HG03039 (cell line): ENCODE measurements around the gene ABCA3.
"Not testable (repeated sequence)": the region's sequence is repeated elsewhere in the genome, so short reads cannot be mapped to it uniquely, and the experiment has no call there.

ENCODE experiments used
- ATAC-seq: cut with Tn5 transposase; IDR thresholded peaks from one replicate; pipeline ENCODE4 v1.9.1; 2021; ENCODE audit warnings: mild to moderate bottlenecking, moderate library complexity; ENCODE audit not compliant: unreplicated experiment

ABCA3 gene

DNA sequence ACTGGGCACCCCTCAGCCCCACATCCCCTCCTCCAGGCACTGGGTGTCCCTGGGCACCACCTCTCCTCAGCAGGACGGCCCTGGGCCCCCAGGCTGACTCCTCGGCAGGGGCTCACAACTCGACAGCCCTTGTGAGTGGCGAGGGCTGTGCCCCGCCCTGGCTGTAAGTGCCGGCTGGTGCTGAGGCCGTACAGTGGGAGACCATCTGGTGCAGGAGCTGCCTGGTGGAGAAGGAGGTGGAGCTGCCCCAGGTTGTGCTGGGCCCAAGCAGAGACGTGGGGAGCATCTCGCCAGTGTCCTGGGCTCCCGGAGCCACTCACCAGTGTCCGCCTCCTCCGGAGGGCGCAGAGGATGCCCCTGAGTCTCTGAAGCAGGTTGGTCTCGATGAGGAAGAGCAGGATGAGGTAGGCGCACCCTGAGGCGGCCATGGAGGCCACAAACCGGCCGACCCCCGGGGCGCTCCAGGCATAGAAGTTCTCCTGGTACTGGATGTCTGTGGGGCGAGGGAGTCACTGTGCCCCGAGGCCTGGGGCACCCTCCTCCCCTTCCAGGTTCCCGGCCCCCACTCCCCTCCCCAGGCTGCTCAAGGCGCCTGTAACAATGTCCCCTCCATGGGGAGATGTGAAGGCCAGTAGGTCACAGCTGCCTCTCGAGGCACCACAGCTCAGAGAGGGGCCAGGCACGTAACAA lies 57.5 kb downstream of the ABCA3 start:
- ATAC-seq, result no peak

DNA sequence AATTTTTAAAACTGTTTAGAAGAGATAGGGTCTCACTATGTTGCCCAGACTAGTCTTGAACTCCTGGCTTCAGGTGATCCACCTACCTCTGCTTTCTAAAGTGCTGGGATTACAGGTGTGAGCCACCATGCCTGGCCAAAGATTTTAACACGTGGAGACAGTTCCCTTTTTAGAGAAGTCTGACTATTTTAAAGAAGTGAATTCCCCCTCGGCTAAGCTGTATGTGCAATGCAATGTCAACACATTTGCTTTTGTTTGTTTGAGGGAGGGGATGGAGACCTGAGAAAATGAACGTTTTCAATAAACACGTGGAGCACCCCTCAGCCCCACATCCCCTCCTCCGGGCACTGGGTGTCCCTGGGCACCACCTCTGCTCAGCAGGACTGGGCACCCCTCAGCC lies 58.3 kb downstream of the ABCA3 start:
- ATAC-seq, result no peak

DNA sequence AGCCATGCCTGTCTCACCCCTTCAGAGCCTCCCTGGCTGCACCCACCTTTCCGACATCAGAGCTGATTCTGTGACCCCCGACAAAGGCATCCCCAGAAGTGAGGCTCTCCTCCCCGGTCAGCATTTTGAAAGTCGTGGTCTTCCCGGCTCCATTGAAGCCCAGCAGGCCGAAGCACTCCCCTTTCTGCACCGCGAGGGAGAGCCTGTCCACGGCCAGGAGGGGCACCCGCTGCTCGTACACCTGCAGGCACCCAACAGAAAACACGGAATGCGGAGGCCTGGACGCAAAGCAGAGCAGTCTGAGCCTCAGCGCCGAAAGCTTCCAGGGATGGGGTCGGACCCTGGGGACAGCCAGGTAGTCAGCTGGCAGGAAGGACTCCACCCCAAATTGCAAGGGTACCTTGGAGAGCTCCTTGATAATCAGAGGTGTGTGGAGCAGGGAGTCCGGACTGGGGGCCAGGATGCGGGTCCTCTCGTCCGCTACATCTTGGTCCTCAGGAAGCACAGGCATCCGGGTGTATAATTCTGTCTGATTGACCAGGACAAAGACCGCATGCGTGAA lies 59.5 kb downstream of the ABCA3 start:
- ATAC-seq, result no peak

DNA sequence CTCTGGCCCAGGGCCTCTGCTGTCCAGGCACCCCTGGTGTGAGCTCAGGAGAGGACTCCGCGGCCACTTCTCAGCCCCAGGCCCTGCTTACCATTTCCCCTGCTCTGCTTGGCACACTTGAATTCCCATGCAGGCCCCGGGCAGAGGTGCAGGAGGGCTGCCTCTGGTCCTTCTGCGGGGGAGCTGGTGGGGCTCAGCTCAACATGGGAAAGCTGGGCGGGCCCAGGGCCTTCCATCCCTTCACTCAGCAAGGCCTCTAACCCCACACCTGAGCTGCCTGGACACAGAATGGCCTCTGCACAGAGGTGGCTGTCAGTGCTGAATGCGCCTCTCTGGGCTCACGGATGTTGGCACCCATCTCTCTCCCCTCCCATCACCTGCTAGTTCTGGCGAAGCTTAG lies 60.1 kb downstream of the ABCA3 start:
- no peak for ATAC-seq

DNA sequence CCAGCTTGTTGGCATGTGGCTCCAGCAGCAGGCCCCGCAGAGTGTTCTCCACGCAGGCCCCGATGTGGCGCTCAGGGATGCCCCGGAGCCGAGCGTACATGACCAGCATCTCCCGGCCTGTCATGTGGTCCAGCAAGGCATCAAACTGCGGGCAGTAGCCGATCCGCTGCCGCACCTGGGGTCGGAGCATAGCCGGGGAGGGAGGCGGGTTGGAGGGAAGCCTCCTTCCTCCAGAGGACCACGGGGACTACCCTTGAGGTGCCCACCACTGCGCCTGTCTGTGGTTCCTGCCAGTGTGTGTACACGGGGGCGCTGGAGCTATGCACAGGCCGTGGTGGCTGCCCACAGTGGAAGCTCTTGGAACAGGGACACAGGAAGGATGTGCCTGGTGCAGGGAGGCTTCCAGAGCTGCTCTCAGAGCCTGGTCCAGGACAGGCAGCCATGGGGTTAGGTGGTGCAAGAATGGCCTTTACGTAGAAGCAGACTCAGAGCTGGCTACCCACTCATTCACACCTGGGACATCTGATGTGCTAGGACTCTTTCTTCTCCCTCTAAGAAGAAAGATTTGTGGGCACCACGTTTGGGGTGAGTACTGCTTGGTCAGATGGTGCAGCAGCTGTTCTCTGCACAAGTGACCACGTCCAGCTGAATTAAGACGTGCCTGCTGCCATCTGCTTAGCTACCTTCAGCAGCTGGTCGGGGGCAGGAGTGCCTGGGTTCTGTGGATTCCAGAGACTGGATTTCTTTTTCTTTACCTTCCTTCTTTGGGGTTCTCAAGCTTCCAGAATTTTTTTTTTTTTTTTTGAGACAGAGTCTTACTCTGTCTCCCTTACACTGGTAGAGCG lies 61.4 kb downstream of the ABCA3 start:
- ATAC-seq, result no peak

DNA sequence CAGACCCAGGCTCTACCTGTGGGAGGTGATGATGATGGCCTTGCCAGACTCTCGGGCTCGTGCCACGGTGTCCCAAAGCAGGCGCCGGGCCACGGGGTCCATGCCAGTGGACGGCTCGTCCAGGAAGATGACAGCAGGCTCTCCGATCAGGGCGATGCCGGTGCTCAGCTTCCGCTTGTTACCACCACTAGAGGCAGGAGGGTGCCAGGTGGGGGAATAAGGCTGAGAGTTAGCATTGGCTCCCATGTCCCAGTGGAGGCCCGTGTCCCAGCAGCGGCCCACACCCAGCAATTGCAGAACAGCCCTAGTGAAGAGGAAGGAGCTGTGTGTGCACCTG lies 62.3 kb downstream of the ABCA3 start:
- ATAC-seq, result no peak

DNA sequence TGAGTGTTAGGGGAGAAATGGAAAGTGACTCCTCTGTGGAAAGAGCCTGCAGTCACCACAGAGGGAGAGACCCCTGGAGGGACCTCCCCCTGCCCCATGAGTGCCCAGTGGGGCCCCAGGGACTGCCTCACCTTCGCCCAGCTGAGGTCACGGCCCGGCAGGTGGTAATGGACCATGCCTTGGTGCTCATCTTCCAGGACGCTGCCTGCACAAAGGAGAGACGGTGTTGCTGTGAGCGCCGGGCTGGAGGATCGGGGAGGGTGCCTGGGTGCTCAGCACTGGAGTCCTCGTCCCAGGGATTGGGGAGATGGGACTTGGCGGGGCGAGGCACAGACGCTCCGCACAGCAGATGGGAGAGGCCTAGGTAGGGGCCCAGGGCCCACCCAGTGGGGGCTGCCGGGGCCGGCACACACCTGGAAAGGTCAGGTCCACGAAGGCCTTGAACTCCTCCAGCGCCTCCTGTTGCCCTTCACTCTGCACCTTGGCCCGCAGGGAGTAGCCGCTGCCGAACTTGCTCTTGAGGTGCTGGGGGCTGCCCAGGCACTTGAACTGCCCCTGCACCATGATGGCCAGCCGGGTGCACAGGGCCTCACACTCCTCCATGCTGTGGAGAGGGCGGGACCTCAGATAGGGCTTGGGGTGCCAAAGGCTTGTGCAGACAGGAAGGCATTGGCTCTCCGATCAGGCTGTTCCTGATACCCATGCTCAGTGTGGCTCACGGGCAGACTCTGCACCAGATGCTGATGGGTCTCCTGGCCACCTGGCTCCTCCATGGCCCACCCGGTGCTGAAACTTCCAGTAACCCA lies 62.9 kb downstream of the ABCA3 start:
- no peak for ATAC-seq

DNA sequence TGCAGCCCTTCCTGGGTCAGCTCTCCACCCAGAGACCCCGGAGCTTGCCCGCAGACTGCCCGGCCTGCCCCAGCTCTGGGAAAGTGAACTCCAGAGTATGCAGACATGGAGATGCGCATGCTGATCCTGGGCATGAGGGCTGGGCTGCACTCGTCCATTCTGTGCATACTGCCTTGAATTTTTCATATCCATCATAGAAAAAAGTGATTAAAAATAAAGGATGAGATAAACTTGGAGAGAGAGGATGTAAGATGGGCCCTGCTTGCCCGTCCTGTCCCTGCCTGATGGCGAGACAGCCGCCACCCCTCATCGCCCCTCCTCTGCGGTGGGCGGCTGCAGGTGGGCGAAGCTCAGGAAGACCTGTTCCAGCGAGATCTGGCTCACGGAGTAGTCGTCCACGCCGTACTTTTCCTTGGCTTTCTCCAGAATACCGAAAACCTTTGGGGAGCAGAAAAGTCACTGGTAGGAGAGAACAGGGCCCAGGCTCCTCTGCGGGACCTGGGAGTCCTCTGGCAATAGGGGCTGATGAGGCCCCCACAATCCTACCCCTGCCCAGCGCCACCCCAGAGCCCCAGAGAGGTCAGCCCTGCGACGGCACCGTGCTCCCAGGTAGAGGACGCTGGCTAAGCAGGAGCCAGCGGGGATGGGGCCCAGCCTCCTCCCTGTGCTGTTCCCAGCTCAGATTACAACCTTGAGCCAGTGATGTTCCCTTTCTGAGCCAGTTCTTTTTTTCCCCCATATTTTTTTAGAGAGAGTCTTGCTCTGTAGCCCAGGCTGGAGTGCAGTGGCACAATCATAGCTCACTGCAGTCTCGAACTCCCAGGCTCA lies 63.9 kb downstream of the ABCA3 start:
- ATAC-seq, result no peak

DNA sequence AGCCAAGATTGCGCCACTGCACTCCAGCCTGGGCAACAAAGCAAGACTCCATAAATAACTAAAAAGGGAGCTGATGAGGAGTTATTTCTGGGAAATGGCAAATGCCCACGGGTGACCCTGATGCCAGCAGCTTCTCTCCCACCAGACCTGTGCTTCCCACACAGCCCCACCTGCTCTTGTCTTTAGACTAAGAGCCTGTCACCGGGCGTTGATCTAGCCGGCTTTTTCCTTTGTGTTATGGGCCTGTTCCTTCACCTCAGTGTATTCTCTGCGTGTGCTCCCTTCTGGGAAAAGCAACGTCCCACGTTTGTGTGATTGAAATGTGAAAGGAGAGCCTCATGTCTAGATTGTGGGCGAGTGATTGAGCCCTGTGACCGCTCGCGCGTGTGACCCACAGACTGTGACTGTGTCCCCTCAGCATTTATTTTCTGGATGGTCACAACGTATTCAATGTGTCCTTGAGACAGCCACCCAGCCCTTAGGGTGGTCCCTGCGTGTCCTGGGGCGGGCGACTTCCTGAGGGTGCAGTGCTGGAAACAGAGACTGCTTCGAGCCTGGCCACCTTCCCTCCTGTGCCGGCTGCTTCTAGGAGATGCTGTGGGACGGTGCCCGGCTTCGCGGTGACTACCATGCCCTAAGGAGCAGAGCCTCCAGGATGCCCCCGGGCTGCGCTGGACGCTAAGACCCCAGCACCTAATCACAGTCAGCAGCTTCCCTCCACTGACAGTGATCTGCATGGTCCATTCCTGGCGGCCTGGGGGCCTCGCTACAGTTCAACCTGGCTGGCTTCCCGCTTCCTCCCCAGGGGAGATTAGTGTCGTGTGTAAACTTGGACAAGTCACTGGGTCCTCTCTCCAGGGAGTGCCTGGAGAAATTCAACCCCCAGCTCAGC lies 64.8 kb downstream of the ABCA3 start:
- no peak for ATAC-seq

DNA sequence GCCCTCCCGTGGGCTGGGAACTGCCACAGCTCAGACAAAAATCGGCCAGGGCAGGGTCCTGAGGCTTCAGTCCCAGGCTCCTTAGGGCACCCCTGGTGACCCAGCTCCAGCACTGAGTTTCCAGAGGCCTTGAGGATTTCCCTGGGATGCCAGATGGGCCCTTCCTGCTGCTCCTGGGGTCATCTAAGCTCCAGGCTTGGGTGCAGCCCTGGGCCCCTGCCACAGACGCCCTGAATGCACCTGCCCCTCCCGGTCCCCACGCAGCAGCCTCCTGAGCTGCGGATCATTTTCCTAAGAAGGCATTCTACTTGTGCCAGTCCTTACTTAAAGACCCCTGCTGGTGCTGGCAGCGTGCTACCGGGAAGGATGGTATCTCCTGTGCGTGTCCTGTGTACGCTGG lies 66.6 kb downstream of the ABCA3 start:
- no peak for ATAC-seq

DNA sequence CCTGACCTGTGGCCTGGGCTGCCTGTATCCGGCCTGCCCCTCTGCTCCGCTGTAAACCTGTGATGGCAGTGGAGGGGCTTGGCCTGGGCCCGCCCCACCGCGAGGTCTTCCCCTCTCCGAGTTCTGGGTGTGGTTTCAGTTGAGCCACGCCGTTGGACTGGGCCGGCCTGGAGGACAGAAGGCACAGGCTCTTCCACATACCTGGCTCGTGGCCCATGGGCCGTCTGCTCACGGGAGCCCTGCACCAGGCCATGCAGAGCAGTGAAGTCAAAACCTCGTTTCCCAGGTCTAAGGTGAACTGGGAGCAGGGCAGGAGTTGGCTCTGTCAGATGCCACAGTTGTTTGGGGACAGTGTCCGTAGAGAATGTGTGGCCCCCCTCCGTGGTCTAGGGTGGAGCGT lies 67.0 kb downstream of the ABCA3 start:
- ATAC-seq, result no peak

DNA sequence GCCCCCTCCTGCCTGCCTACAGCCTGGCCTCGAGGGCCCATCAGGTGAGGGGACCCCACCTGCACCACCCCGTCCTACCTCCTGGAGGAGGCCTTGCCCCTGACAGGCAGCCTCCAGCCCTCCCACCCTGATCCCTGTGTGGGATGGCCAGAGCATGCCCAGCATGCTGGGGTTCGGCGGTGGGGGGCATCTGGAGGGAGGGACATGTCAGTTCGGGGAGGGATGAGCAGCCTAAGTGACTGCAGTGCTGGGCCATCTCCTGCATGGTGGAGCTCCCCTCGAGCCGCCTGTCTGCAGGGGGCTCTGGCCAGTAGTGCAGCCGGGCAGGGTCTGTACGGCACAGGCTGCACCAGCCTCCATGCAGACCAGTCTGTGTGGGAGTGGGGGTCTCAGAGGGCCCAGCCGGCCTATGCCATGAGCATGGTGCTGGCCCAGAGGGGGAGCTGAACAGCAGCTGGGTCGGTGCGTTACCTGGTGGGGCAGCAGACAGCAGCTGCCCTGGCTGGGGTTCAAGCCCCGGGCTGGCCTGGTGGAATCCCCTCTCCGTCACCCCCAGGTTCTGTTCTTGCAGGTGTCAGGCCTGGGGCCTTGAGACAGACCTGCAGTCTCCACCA lies 68.6 kb downstream of the ABCA3 start:
- no peak for ATAC-seq

DNA sequence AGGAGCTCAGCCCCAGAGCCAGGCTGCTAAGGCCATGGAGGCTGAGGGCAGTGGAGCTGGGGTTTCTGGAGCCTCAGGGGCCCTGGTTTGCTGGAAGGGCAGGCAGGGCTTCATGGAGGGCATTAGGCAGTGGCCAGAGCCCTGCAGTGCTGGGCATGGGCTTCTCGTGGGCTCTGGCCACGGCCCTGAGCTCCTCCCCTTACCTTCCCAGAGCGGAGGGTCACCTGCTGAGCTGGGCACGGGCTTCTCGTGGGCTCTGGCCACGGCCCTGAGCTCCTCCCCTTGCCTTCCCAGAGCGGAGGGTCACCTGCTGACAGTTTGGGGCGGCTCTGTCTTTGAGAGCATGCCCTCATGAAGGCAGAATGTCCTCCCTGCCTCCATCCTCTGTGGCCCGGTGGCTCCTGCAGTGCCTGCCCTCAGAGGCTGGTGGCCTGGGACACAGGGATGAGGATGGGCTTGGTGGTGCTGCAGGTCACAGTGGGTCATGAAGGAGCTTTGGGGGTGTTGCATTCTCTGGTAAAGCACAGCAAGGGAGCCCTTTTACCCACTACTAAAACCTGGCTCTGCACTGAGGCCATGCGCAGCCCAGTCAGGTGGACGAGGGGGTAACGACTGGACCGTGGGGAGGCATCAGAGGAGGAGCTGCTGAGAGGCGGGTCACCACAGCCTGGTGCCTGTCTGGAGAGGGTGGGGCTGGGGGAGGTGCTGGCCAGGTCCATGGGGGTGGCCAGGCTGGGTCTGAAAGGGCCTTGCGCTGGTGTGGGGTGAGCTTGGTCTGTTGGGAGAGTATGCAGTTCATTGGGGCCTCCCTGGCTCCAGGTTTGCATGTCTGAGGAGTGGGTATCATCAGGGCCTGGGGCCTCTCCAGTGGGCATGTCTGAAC lies 69.7 kb downstream of the ABCA3 start:
- no peak for ATAC-seq

DNA sequence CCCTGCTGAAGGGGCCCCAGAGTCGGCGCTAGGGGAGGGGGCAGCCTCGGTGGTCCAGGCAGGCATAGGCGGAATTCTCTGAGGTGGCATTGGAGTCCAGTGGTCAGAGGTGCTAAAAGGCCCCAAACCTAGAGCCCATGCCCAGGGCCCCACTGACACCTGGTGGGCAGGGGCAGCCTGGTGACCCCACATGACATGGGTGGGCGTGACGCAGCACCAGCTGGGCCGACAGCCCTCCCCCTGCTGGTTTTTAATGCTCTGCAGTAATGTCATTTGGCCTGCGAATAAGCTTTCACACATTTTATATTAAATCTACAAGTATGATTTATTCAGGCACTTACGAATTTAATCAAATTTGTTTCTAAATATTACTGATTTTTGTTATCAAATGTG lies 70.5 kb downstream of the ABCA3 start:
- no peak for ATAC-seq

DNA sequence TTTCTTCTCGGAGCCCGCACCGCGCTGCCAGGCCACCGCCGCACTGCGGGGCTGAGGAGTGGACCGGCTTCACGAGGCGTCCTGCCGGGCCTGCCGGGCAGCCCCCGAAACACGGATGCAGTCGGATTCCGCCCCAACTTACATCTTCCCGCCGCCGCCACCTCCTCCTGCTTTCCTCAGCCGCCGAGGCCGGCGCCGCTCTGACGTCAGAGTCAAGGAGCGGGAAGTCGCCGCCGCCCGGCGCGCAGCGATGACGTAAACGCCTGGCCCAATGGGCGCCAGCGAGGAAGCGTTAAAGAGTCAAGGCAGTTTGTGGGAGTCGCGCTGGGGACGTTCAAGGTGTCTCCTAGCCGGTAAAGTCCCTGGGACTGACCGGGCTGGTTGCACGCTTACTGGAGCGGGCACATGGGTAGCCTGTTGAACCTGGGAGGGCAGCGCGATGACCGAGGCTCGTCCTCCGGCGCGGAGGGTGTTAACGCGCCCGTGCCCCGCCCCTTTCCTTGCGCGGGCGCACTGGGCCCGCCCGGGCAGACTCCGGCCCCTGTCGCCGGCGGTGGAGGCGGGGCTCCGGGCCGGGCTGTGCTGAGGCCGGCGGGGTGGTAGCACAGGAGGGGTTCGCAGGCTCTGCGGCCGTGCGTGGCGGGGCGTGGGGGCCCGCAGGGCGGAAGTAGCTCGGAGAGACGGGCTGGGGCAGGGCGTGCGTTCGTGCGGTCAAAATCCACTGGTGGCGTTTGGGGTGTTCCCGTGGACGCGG lies 72.4 kb downstream of the ABCA3 start, which contains the start of gene RNPS1:
Gene RNPS1, minus strand, starts transcription at position 214 of the 754 bp plus-strand sequence. CDS start 3,483 bp downstream, outside the sequence.
- ATAC-seq, result peak; percentile 67

DNA sequence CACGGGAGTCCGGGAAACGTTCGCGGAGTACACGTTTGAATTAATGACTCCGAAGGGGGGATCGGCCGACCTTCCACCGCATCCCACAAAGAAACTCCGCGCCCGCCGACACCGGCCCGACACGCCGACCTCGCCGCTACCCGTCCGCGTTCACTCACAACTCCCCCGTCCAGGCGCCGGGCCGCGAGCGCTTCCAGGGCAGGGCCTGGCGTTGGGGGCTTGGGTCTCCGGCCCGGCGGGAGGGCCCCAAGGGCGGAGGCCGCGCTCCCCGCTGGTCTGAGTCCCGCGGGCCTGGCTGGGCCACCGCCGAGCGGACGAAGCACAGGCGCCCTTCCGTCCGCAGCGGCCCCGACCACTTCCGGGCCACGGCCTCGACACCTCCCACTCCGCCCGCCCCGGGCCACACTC lies 73.0 kb downstream of the ABCA3 start:
- ATAC-seq, result peak; percentile 52

DNA sequence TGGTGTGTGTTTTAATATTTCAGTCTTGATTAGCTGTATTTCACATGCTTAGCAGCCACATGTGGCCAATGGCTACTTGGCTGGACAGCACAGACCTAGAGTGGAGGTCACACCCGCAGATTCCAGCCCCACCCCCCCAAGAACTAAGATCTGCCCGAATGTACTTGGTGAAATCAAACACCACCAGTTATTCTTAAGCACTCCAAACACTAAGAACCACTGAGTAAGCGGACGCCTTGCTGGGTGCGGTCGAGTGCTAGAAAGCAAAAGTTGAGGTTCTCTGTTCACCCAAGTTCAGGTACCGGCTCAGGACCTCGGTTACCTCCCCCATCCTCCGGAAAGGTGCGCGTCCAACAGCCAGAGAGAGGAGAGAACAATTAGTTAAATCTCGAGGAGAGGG lies 73.6 kb downstream of the ABCA3 start:
- ATAC-seq, result not testable (repeated sequence)
